NCI-H510A (cell line): ENCODE measurements around the gene TATDN2.
"Not testable (repeated sequence)": the region's sequence is repeated elsewhere in the genome, so short reads cannot be mapped to it uniquely, and the experiment has no call there.

Experiments used
- DNase-seq: peaks from one replicate; lab custom pipeline; 2025; lab: John Stamatoyannopoulos, UW

TATDN2 gene

GRCh38 chr3:10292505-10293419 is 44.5 kb downstream of the TATDN2 start, which contains the start of gene GHRL:
Gene GHRL, minus strand, starts transcription at chr3:10292947. Its CDS starts 2,767 bp downstream, at chr3:10290180.
- DNase-seq, result no peak

- no peak for DNase-seq
Observed at GRCh38 chr3:10294030-10294586, 45.8 kb downstream of the TATDN2 start.

- not testable (repeated sequence) for DNase-seq
Observed at GRCh38 chr3:10298064-10298463, 49.8 kb downstream of the TATDN2 start.

GRCh38 chr3:10299175-10299574 is 50.9 kb downstream of the TATDN2 start:
- DNase-seq, result no peak

DNA sequence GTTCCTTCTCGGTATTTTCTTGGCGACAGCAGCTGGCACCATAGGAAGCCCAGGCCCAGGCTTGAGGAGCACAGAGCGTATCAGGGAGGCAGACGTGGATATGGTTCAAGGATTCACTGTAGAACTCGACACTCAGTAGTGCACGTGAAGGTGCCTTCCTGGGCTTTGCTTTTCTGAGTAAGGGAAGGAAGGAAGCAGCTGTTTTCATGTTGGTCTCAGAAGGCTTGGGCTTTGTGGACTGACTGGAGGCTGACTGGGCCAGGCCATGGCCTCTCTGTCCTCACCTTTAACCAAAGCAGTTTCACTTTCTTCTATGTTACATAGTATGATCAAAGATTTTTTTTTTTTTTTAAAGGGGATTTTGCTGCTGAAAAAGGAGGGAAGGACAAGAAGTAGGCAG is 51.4 kb downstream of the TATDN2 start:
- no peak for DNase-seq

DNA sequence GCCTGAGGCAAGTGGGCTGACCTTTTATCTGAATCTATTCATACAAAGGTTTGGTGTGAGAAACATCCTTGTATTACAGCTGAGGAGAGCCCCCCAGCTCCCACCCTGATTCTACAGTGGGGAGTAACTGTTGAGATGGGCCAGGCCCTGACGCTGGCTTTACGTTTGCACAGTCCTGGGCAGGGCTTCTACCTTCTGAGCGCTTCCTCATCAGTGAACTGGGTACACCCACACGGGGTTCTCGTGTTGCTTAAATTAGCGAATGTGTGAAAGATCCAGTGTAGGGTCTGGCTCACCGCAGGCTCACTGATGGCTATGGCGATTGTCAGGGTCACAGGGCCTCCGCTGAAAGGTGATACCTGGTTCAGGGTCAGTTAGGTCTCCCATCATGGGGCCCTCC is 51.8 kb downstream of the TATDN2 start:
- no peak for DNase-seq

GRCh38 chr3:10303105-10303504 is 54.8 kb downstream of the TATDN2 start:
- DNase-seq, result no peak

DNA sequence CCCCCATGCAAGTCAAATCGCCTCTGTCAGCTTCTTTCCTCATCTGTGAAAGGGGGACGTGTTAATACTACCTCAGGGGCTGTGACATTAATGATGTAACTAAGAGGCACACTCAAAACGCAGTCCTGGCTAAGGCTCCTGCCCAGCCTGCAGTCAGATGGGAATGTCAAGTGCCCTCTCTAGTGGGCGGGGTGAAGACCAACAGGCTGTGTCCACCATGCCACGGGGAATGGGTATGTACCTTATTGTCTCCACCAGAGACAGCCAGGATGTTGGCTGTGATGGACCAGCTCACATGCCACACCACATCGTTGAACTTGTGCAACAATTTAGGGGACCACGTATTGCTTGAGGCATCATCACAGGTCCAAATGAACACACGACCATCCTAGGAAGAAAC is 55.5 kb downstream of the TATDN2 start:
- no peak for DNase-seq

- no peak for DNase-seq
Observed at GRCh38 chr3:10304905-10305304, 56.6 kb downstream of the TATDN2 start.

GRCh38 chr3:10305331-10305902 is 57.2 kb downstream of the TATDN2 start:
- DNase-seq, result no peak

DNA sequence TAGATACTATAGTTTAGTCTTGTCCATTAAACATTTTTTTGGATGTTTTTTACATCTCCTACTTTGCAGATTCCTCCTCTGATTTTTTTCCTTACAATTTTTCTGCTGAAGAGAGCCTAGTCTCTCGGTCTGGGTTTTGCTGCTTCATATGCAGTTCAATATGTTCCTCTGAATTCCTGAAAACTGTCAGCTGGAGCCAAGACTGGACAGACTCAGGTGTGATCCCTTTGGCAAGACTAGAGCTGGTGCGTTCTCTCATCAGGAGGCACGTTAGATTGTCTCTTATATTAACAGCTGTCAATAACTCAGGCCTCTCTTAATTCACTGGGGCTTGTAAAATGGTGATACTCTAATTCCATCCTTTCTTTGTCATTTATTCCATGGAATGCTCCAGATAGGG is 57.9 kb downstream of the TATDN2 start:
- DNase-seq, result no peak

DNA sequence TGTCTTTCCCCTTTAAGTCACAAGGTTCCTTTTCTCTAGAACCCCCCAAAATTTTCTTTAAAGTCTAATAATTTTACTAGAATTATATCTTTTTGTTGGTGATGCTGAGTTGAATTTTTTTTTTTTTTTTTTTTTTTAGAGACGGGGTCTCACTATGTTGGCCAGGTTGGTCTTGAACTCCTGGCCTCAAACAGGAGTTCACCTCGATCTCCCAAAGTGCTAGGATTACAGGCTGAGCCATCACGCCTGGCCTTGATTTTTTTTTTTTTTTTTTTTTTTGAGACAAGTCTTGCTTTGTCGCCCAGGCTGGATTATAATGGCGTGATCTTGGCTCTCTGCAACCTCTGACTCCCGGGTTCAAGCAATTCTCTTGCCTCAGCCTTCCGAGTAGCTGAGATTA is 60.4 kb downstream of the TATDN2 start:
- DNase-seq, result no peak

- no peak for DNase-seq
Observed at GRCh38 chr3:10309736-10310135, 61.5 kb downstream of the TATDN2 start.

DNA sequence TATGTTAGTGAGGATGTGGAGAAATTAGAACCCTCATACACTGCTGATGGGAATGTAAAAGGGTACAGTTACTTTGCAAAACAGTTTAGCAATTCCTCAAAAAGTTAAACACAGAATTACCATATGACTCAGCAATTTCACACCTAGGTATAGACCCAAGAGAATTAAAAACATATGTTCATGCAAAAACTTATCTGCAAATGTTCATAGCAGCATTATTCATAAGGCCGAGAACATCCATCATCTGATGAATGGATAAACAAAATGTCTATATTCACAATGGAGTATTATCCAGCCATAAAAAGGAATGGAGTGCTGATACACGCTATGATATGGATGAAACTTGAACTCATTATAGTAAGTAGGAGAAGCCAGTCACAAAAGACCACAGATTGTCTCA is 62.3 kb downstream of the TATDN2 start:
- no peak for DNase-seq

DNA sequence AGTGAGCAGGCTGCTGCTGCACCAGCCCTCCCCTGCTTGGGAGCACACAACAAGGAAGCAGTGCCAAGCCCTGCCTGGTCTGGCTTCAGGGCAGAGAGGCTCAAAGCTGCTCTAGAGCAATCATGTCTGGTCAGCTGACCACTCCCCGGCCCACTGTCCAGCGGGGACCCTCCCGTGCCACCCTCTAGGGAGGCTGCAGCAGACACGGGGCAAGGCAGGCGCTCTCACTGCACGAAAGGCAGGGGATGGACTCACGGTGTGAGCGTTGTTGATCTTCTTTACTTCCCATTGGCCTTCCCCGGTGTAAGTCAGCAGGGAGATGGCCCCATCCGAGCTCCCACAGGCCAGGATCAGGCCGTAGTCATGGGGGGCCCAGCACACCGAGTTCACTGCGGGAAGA is 63.5 kb downstream of the TATDN2 start:
- DNase-seq, result no peak

- no peak for DNase-seq
Observed at GRCh38 chr3:10312391-10312790, 64.1 kb downstream of the TATDN2 start.

- no peak for DNase-seq
Observed at GRCh38 chr3:10312861-10313260, 64.6 kb downstream of the TATDN2 start.

DNA sequence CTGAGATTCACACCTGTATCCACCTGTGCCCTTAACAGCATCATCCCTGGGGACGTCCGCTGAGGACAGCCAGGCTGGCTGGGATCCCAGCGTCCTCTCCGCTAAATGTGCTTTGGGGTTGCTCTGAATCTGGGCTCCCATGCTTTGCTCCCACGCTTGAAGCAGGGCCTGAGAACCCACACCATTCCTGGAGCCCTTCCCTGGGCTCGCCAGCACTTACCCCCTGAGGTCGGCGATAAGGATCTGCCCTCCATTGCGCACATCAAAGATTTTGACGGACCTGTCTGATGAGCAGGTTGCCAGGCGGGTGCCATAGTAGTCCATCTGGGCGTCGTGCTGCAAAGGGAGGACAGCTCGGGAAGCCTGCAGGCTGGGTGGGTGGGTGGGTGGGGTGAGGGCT is 66.8 kb downstream of the TATDN2 start:
- DNase-seq, result no peak

DNA sequence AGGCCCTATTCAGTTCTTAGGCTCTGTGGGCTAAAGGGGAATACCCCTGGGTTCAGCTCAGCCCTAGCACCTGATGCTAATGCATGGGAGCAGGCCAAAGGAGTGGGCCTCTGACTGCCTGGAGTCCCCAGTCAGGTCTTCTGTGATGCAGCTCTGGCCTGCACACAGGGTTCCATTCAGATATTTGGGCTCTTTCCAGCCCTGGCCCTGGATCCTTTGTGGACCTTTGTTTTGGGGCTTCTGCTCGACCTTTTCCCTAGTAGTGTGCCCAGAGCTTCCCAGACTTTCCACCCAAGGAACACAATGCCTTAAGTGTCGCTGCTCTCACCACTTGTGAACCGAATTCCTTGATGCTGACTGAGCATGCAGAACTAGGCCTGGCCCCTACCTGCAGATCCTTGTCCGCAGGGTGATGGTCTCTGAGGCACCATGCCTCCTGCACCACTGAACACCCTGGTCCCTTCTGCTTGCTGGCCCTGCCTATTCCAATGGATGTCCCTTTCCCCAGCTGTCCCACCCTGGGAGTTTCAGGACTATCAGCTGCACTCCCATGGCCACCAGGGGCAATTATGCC is 67.6 kb downstream of the TATDN2 start:
- no peak for DNase-seq

GRCh38 chr3:10317311-10317960 is 69.2 kb downstream of the TATDN2 start:
- DNase-seq, result no peak

GRCh38 chr3:10317961-10318350 is 69.7 kb downstream of the TATDN2 start:
- no peak for DNase-seq

DNA sequence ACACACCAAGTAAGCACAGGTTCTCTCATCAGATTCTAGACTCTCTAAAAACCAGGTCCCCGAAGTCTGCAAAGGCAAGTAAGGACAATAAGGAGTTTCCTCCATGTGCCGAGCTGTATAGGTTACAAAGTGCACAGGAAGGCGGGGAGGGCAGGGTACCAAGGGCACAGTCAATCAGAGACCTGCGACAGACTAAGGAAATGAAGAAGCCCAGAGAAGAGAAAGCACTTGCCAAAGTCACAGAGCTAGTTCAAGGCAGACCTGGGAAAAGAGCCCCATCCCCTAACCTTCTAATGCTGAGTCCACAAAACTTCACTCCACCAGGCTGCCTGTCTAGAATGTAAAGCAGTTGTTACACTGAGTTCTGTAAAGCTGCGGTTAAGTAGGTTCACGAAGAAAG is 71.0 kb downstream of the TATDN2 start:
- no peak for DNase-seq
